A549 (cell line): ENCODE data around the gene SIRPD.

Source experiments
- CEBPB ChIP-seq, 2 experiments: fragments of >200 bp in 1 of 2; sonication (Bioruptor Twin) in 1 of 2; formaldehyde crosslinking in 1 of 2; IDR thresholded peaks; 2 replicates each; pipeline ENCODE4 v1.6.1; 2012 to 2016
- CHD2 ChIP-seq: fragments of 150-350 bp; IDR thresholded peaks from 2 replicates; pipeline ENCODE4 v1.6.1; 2014; ENCODE audit warnings: low read length; ENCODE audit not compliant: partially characterized antibody
- JUN ChIP-seq, 2 experiments: fragments of >200 bp; sonication (Bioruptor Twin); formaldehyde crosslinking; IDR thresholded peaks; 2 replicates in 1 of 2; 3 replicates in 1 of 2; pipeline ENCODE4 v1.6.1; 2016 to 2017
- MYC ChIP-seq: IDR thresholded peaks from 2 replicates; pipeline ENCODE4 v1.6.1; 2012; ENCODE audit warnings: mild to moderate bottlenecking, inconsistent platforms, low read length, improper control_type of control experiment, borderline replicate concordance
- TF ChIP-seq, protein P1 (sequence below): fragments of >200 bp; sonication (Bioruptor Twin); formaldehyde crosslinking; IDR thresholded peaks from 3 replicates; pipeline ENCODE4 v1.5.1; 2016
- TF ChIP-seq, protein P2 (sequence below): IDR thresholded peaks from 2 replicates; pipeline ENCODE4 v1.6.1; 2012; ENCODE audit warnings: low read depth, borderline replicate concordance
- TF ChIP-seq, protein P3 (sequence below): IDR thresholded peaks from 2 replicates; pipeline ENCODE4 v1.6.1; 2012
- TF ChIP-seq, protein P4 (sequence below): fragments of 250-450 bp; sonication (Bioruptor Pico); IDR thresholded peaks from 2 replicates; pipeline ENCODE4 v1.5.0; 2021; ENCODE audit warnings: mild to moderate bottlenecking, moderate library complexity, borderline replicate concordance
- TF ChIP-seq, protein P5 (sequence below): fragments of 200-600 bp; sonication (generic); IDR thresholded peaks from 2 replicates; pipeline ENCODE4 v1.6.1; 2016; ENCODE audit warnings: antibody characterized with exemption, mild to moderate bottlenecking, moderate library complexity

DNA sequence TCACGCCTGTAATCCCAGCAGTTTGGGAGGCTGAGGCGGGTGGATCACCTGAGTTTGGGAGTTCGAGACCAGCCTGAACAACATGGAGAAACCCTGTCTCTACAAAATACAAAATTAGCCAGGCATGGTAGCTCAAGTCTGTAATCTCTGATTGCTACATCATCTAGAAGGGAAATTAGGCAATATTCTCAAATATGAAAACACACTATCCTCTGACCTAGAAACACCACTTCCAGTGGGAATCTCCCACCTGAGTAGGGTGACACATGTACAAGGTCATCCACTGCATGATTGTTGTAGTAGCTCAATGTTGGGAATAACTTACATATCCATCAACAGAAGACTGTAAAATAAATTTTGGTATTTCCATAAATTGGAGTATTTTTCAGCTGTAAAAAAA, 19.1 kb upstream of the SIRPD start:
- TF ChIP-seq, protein P1, sequence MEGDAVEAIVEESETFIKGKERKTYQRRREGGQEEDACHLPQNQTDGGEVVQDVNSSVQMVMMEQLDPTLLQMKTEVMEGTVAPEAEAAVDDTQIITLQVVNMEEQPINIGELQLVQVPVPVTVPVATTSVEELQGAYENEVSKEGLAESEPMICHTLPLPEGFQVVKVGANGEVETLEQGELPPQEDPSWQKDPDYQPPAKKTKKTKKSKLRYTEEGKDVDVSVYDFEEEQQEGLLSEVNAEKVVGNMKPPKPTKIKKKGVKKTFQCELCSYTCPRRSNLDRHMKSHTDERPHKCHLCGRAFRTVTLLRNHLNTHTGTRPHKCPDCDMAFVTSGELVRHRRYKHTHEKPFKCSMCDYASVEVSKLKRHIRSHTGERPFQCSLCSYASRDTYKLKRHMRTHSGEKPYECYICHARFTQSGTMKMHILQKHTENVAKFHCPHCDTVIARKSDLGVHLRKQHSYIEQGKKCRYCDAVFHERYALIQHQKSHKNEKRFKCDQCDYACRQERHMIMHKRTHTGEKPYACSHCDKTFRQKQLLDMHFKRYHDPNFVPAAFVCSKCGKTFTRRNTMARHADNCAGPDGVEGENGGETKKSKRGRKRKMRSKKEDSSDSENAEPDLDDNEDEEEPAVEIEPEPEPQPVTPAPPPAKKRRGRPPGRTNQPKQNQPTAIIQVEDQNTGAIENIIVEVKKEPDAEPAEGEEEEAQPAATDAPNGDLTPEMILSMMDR: no peak
- TF ChIP-seq CHD2 (no peak), CEBPB (IDR thresholded peaks at IDR 0.05) (no peak), JUN (IDR thresholded peaks at IDR 0.05) (no peak), MYC (no peak)
- TF ChIP-seq, protein P2, sequence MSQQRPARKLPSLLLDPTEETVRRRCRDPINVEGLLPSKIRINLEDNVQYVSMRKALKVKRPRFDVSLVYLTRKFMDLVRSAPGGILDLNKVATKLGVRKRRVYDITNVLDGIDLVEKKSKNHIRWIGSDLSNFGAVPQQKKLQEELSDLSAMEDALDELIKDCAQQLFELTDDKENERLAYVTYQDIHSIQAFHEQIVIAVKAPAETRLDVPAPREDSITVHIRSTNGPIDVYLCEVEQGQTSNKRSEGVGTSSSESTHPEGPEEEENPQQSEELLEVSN: no peak
- TF ChIP-seq, protein P3, sequence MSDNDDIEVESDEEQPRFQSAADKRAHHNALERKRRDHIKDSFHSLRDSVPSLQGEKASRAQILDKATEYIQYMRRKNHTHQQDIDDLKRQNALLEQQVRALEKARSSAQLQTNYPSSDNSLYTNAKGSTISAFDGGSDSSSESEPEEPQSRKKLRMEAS: no peak
- TF ChIP-seq, protein P4, sequence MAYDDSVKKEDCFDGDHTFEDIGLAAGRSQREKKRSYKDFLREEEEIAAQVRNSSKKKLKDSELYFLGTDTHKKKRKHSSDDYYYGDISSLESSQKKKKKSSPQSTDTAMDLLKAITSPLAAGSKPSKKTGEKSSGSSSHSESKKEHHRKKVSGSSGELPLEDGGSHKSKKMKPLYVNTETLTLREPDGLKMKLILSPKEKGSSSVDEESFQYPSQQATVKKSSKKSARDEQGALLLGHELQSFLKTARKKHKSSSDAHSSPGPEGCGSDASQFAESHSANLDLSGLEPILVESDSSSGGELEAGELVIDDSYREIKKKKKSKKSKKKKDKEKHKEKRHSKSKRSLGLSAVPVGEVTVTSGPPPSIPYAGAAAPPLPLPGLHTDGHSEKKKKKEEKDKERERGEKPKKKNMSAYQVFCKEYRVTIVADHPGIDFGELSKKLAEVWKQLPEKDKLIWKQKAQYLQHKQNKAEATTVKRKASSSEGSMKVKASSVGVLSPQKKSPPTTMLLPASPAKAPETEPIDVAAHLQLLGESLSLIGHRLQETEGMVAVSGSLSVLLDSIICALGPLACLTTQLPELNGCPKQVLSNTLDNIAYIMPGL (CRISPR knock-in tag): no peak
- TF ChIP-seq, protein P5, sequence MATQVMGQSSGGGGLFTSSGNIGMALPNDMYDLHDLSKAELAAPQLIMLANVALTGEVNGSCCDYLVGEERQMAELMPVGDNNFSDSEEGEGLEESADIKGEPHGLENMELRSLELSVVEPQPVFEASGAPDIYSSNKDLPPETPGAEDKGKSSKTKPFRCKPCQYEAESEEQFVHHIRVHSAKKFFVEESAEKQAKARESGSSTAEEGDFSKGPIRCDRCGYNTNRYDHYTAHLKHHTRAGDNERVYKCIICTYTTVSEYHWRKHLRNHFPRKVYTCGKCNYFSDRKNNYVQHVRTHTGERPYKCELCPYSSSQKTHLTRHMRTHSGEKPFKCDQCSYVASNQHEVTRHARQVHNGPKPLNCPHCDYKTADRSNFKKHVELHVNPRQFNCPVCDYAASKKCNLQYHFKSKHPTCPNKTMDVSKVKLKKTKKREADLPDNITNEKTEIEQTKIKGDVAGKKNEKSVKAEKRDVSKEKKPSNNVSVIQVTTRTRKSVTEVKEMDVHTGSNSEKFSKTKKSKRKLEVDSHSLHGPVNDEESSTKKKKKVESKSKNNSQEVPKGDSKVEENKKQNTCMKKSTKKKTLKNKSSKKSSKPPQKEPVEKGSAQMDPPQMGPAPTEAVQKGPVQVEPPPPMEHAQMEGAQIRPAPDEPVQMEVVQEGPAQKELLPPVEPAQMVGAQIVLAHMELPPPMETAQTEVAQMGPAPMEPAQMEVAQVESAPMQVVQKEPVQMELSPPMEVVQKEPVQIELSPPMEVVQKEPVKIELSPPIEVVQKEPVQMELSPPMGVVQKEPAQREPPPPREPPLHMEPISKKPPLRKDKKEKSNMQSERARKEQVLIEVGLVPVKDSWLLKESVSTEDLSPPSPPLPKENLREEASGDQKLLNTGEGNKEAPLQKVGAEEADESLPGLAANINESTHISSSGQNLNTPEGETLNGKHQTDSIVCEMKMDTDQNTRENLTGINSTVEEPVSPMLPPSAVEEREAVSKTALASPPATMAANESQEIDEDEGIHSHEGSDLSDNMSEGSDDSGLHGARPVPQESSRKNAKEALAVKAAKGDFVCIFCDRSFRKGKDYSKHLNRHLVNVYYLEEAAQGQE: no peak
